ENCODE measurements around the gene TOMM70.
"Not testable (repeated sequence)": the region's sequence is repeated elsewhere in the genome, so short reads cannot be mapped to it uniquely, and the experiment has no call there.

The TOMM70 gene

DNA sequence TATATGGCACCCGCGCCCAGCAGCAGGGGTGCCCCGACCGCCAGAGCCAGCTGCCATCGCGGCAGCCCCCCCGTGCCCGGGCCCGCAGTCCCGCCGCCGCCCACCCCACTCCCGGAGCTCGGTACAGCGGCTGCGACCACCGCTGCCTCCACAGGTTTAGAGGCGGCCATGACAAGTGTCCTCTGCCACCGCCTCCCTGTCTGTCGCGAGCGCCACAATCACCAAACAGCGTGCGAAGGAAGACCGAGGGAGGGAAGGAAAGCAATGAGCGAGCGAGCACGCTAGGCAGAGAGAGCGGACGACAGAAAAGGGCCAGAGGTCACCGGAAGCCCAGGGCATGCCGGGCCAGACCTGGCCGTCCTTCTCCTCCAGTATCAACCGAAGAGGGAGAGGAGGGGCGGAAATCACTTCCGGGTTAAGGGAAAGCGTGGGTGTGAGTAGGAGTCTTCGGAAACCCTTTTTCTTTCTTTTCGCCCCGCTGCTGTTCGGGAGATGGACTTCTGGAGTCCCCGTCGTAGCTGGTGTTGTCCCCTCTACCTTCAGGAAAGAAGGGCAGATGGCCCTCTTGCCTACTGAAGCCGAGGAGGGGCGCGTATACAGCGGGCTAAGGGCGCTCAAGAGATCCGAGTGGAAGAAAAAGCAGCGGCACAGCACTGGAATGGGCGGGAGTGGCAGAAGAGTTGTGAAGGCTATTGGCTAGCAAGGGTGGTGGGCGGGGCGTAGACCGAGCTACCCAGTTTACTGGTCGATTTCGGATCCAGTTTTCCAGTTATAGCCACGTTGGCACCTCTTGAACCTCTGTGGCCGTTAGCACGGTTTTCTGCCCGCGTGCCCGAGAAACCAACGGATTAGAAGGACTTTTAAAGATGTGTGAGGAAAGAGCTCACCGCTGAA lies at the start of gene TOMM70, which contains the start of gene LNP1:
Gene TOMM70, minus strand, starts transcription at position 310 of the 894 bp plus-strand sequence. Its CDS starts 140 bp downstream, at position 170.
Gene LNP1, plus strand, starts transcription at position 760 of the 894 bp plus-strand sequence. CDS start 28,191 bp downstream, outside the sequence.
- ChIA-PET CTCF (no interaction called here), POLR2A (ENCODE audit: low non-redundant PET) (interaction anchor here (0.5 to 0.6 kb wide), 2 partner anchors 17 to 39 kb away, joined by 4 to 6 read pairs; no protein-coding TSS in a partner anchor)
- DNase-seq (ENCODE audit: low spot score): peak; percentile 91
- TF ChIP-seq, protein P1, sequence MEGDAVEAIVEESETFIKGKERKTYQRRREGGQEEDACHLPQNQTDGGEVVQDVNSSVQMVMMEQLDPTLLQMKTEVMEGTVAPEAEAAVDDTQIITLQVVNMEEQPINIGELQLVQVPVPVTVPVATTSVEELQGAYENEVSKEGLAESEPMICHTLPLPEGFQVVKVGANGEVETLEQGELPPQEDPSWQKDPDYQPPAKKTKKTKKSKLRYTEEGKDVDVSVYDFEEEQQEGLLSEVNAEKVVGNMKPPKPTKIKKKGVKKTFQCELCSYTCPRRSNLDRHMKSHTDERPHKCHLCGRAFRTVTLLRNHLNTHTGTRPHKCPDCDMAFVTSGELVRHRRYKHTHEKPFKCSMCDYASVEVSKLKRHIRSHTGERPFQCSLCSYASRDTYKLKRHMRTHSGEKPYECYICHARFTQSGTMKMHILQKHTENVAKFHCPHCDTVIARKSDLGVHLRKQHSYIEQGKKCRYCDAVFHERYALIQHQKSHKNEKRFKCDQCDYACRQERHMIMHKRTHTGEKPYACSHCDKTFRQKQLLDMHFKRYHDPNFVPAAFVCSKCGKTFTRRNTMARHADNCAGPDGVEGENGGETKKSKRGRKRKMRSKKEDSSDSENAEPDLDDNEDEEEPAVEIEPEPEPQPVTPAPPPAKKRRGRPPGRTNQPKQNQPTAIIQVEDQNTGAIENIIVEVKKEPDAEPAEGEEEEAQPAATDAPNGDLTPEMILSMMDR (conservative IDR thresholded peaks at IDR 0.05; ENCODE audit: low read depth): no peak
- peak within 1 kb of the TSS; percentile 91 for H3K27ac ChIP-seq

DNA sequence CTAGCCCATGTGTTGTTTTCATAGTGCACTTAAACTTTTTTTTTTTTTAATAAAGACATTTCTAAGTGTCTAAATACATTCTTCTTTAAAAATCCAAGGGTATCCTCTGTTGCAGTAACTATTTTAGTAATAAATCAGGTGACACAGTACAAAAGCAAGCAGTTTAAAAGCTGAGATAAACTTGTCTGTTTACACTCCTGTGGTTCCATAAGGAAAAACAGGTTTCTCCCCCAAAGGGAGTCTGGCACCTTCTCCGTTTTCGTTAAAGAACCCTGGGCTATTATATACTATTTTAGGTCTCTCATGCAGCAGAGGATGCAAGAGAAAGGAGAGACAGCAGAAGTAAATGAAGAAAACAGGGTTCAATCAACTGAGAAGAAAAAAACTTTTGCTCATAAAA lies 48.3 kb upstream of the TOMM70 start:
- no peak for DNase-seq (ENCODE audit: low spot score)
- ChIA-PET POLR2A (ENCODE audit: low non-redundant PET) (no interaction called here), CTCF (no interaction called here)
- no peak overlapping the region for H3K27ac ChIP-seq
- TF ChIP-seq, protein P1 (conservative IDR thresholded peaks at IDR 0.05; ENCODE audit: low read depth): no peak

DNA sequence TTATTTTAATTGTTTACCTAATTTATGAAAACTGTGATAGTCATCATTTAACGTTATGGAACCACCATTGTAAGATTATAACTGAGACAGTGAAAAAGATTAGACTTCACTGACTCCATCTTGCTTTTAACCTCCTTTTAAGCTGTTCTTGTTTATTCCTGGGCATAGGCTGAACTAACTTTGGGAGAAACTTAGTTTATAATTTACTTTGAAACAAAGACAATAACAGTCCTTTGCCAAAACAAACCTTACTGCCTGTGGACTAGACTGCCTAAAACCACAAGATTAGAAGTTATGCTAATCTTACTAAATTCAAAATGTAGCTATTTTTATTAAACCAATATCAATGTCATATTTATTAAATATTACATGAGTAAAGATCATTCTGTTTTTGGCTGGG lies 47.2 kb upstream of the TOMM70 start:
- ChIA-PET CTCF (no interaction called here), POLR2A (ENCODE audit: low non-redundant PET) (no interaction called here)
- TF ChIP-seq, protein P1 (conservative IDR thresholded peaks at IDR 0.05; ENCODE audit: low read depth): no peak
- no peak for DNase-seq (ENCODE audit: low spot score)
- no peak overlapping the region for H3K27ac ChIP-seq

DNA sequence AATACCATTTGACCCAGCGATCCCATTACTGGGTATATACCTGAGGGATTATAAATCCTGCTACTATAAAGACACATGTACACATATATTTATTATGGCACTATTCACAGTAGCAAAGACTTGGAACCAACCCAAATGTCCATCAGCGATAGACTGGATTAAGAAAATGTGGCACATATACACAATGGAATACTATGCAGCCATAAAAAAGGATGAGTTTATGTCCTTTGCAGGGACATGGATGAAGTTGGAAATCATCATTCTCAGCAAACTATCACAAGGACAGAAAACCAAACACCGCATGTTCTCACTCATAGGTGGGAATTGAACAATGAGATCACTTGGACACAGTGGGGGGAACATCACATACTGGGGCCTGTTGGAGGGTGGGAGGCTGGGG lies 46.2 kb upstream of the TOMM70 start:
- DNase-seq (ENCODE audit: low spot score); POLR2A ChIA-PET (ENCODE audit: low non-redundant PET); H3K27ac ChIP-seq; CTCF ChIA-PET: not testable (repeated sequence)

DNA sequence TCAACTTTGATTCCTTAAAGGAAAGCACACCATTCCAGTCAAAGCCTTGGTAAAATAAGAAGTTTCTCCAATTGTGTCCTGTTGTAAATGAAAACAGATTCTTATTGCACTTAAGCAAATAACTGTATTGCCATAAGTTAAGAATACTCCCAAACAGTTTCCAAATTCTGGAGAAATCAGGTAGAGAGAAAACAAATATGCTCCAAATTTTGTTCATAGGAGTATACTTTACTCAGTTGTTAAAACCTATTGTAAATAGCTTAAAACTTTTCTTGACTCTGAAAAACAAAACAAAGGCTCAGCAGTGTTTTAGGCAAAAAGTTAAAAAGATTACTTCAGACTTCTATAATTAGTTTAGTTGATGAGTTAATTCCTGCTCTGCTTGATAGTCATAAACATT lies 42.8 kb upstream of the TOMM70 start:
- CTCF ChIA-PET: no interaction called here
- POLR2A ChIA-PET (ENCODE audit: low non-redundant PET): no interaction called here
- no peak for DNase-seq (ENCODE audit: low spot score)
- H3K27ac ChIP-seq: no peak overlapping the region
- TF ChIP-seq, protein P1 (conservative IDR thresholded peaks at IDR 0.05; ENCODE audit: low read depth): no peak

DNA sequence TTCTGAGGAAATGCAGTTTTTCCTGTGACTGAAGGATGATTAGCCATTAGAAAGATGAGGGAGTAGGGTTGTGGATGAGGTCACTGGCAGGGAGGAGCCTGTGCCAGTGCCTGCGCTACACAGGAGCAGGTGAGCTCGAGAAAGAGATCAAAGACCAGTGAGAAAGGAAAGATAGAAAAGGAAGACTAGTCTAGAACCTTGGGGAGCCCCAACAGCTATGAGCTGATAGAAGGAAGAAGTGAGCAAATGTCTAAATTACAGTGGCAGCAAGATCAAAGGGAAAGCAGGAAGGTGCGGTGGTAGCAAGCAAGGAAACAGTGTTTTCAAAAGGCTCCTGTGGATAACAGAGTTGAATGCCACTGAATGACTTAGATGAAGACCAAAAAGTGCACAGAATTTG lies 40.0 kb upstream of the TOMM70 start:
- TF ChIP-seq, protein P1 (conservative IDR thresholded peaks at IDR 0.05; ENCODE audit: low read depth): no peak
- ChIA-PET CTCF (no interaction called here), POLR2A (ENCODE audit: low non-redundant PET) (interaction anchor here (0.6 kb wide), 1 partner anchor 40 kb away, joined by 6 read pairs; the partner anchor contains the start of gene TOMM70)
- no peak overlapping the region for H3K27ac ChIP-seq
- no peak for DNase-seq (ENCODE audit: low spot score)

DNA sequence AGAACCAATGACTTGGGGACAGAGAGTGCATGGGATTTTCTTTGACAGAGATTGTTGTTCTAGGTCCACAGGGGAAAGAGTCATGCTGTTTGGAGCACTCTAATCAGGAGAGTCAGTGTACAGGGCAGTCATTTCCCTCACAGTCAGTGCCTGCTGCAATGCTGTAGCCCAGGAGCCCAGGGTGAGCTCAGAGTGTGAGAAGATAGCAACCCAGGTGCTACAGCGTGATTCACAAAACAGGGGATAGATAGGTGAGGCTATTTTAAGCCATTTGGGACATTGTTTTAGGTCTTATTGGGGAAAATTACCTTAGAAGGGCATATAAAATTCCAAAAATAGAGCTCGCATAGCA lies 37.7 kb upstream of the TOMM70 start:
- no peak overlapping the region for H3K27ac ChIP-seq
- no peak for DNase-seq (ENCODE audit: low spot score)
- TF ChIP-seq, protein P1 (conservative IDR thresholded peaks at IDR 0.05; ENCODE audit: low read depth): no peak
- ChIA-PET POLR2A (ENCODE audit: low non-redundant PET) (no interaction called here), CTCF (no interaction called here)
